ENCODE results near the gene CFAP46.

DNA sequence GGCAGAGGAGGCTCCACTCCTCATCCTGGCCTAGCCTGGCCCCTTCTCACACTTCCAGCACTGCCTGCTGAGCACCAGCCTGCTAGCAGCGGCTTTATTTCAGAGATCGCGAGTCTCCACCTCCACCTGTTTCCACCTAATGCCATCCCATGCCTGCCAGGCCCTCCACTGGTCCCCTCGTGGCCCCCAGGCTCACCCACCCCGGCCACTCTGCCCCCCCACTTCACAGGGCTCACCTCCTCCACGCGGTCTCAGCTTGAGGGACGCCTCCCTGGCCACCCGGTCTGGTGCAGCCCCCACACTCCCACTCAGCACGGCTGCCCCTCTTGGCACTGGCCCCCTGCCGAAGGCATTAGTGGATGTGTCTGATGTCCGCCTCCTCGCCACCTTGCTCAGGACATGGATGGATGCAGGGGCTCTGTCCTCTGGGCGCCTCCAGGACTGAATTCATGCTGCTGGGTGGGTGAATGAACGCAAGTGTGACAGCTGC, 152.7 kb downstream of the CFAP46 start:
- TF ChIP-seq YY1 (IDR thresholded peaks at IDR 0.05; ENCODE audit: insufficient read depth, insufficient read length), result no peak
- no peak for TF ChIP-seq ZNF274 (IDR thresholded peaks at IDR 0.05; ENCODE audit: low read depth, low read length)
